ENCODE data around the gene EMD.
A peak's percentile ranks its signal among the peaks of the same experiment; 100 is the strongest.

The EMD gene

DNA sequence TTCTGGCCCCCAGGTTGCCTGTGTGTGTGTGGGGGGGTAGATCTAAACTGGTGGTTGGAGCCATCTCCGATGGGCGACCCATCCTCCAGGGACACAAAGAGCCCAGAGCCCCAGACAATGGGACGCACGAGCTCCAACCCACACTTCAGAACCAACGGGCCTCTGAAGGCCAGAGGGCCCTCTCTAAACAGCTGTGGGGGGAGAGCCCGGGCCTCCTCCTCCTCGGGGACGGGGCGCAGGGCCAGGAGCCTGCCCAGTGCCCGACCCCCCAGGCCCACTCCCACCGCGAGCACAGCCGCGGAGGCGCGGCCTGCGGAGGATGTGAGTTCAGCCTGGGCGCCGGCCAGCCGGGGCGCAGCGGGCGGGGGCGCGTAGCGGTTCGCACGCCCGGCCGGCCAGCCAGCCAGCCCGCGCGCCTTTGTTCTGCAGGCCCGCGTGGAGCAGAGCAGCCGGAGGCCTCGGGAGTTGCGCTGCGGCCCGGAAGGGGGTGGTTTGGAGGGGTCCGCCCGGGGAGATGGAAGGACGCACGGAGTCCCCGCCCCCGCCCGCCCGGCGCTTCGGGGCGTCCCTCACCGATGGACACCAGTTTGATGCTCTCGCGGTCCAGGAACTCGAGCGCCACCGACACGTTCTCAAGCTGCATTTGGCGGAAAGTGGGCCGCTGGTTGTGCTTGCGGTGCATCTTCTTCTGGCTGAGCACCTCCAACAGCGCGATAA lies 8.6 kb upstream of the EMD start:
- Histone ChIP-seq H2BK120ac (ENCODE audit: low read depth, low read length) (peak overlapping the region; percentile 79), H4K8ac (ENCODE audit: low read length) (peak overlapping the region; percentile 89), H3K14ac (ENCODE audit: low read length in 2 of 2) (peak overlapping the region in 1 of 2 experiments; percentile 75), H2BK15ac (ENCODE audit: low read depth, poor library complexity, severe bottlenecking) (peak overlapping the region; percentile 67), H2BK5ac (ENCODE audit: low read depth, low read length, poor library complexity, severe bottlenecking) (peak overlapping the region; percentile 82), H3K79me1 (replicated peaks; ENCODE audit: low read length, poor library complexity, severe bottlenecking) (no peaks in the 10 kb centered on the region), H3K9me3 (ENCODE audit: control insufficient read depth, low read length) (no peaks in the 10 kb centered on the region), H3K27ac (ENCODE audit: low read length, poor library complexity, severe bottlenecking) (peak overlapping the region; percentile 100), H2AFZ (ENCODE audit: low read depth, low read length) (no peak overlapping the region), H3K9ac (ENCODE audit: low read length) (peak overlapping the region; percentile 98), H2BK12ac (ENCODE audit: low read length in 2 of 2) (peak overlapping the region in 1 of 2 experiments; percentile 42), H2AK5ac (ENCODE audit: low read length, severe bottlenecking) (no peak overlapping the region), H3K4ac (ENCODE audit: low read depth in 1 of 2, low read length in 2 of 2) (peak overlapping the region; percentile 97 to 98), H3K18ac (ENCODE audit: low read depth in 1 of 2, low read length in 2 of 2) (peak overlapping the region; percentile 92 to 98), H3K4me1 (ENCODE audit: control insufficient read depth, insufficient read depth, low read depth, low read length) (peaks cover 41% of the 10 kb centered on the region), H3K4me2 (ENCODE audit: low read length, poor library complexity, severe bottlenecking) (peak overlapping the region; percentile 89), H3K27me3 (ENCODE audit: control insufficient read depth in 1 of 2, insufficient read depth in 1 of 2, low read length in 2 of 2) (no peaks in the 10 kb centered on the region), H4K91ac (ENCODE audit: low read length) (peak overlapping the region; percentile 97), H3K23ac (ENCODE audit: low read length in 2 of 2) (peak overlapping the region in 1 of 2 experiments; percentile 59), H3K36me3 (ENCODE audit: control insufficient read depth in 1 of 2, insufficient read depth in 2 of 2, low read depth in 1 of 2, low read length in 2 of 2) (peaks cover 22 to 40% of the 10 kb centered on the region in 2 experiments), H3K4me3 (ENCODE audit: insufficient read depth in 1 of 2, low read depth in 1 of 2, low read length in 2 of 2) (peak overlapping the region; percentile 73 to 91)
- WGBS: 0% methylated on average over 14 of the region's 63 CpGs
- DNase-seq: no peak

DNA sequence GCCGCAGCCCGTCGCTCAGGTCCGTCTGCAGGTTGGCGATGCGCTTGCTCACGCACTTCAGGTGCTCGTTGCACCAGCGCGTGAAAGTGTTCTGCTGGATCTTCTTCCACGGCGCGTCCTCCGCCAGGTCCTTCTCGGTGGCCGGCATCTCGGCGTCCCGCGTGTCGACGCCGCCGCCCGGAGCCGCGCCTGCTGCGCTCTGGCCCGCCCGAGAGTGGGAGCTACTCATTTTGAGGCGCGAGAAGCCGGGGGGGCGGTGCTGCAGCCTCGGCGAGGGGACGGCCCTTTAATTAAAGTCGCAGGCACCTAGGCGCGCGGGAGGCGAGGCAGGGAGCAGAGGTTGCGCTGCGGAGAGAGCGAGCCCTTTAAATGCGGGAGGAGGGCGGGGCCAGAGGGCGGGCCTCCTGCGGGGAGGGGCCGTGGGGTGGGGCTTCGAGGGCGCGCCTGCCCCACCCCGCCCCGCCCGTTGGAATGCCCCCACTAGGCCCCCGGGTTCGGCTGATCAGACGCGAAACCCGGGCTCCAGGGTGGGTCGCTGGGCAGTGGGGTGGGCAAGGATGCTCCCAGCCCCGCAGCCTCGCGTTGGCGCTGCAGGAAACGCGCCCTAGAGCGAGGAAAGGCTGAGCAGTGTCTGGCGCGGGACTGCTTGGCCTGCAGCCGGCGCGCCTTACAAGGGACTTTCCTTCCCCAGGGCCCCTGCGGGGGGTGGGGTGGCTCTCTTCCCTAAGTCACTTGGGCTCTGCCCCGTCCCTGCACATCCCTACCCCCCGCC lies 7.9 kb upstream of the EMD start:
- peak; percentile 93 for DNase-seq
- H2AK5ac ChIP-seq (ENCODE audit: low read length, severe bottlenecking): no peak overlapping the region
- peak overlapping the region; percentile 54 for H4K8ac ChIP-seq (ENCODE audit: low read length)
- H2BK12ac ChIP-seq (ENCODE audit: low read length in 2 of 2): peak overlapping the region in 1 of 2 experiments; percentile 86
- peaks cover 35% of the 10 kb centered on the region for H3K4me1 ChIP-seq (ENCODE audit: control insufficient read depth, insufficient read depth, low read depth, low read length)
- H3K9me3 ChIP-seq (ENCODE audit: control insufficient read depth, low read length): no peaks in the 10 kb centered on the region
- H3K27ac ChIP-seq (ENCODE audit: low read length, poor library complexity, severe bottlenecking): peak overlapping the region; percentile 80
- peak overlapping the region; percentile 73 to 91 for H3K4me3 ChIP-seq (ENCODE audit: insufficient read depth in 1 of 2, low read depth in 1 of 2, low read length in 2 of 2)
- H3K18ac ChIP-seq (ENCODE audit: low read depth in 1 of 2, low read length in 2 of 2): peak overlapping the region; percentile 92 to 98
- peaks cover 15 to 33% of the 10 kb centered on the region in 2 experiments for H3K36me3 ChIP-seq (ENCODE audit: control insufficient read depth in 1 of 2, insufficient read depth in 2 of 2, low read depth in 1 of 2, low read length in 2 of 2)
- H3K9ac ChIP-seq (ENCODE audit: low read length): peak overlapping the region; percentile 98
- under 1% methylated on average over 40 of the region's 77 CpGs for WGBS
- H2BK5ac ChIP-seq (ENCODE audit: low read depth, low read length, poor library complexity, severe bottlenecking): peak overlapping the region; percentile 86
- H2BK120ac ChIP-seq (ENCODE audit: low read depth, low read length): peak overlapping the region; percentile 79
- H3K23ac ChIP-seq (ENCODE audit: low read length in 2 of 2): peak overlapping the region in 1 of 2 experiments; percentile 34
- no peaks in the 10 kb centered on the region for H3K27me3 ChIP-seq (ENCODE audit: control insufficient read depth in 1 of 2, insufficient read depth in 1 of 2, low read length in 2 of 2)
- H3K4ac ChIP-seq (ENCODE audit: low read depth in 1 of 2, low read length in 2 of 2): peak overlapping the region in 1 of 2 experiments; percentile 73
- H4K91ac ChIP-seq (ENCODE audit: low read length): peak overlapping the region; percentile 73
- peak overlapping the region in 1 of 2 experiments; percentile 53 for H3K14ac ChIP-seq (ENCODE audit: low read length in 2 of 2)
- no peaks in the 10 kb centered on the region for H3K79me1 ChIP-seq (replicated peaks; ENCODE audit: low read length, poor library complexity, severe bottlenecking)
- H2AFZ ChIP-seq (ENCODE audit: low read depth, low read length): no peak overlapping the region
- peak overlapping the region; percentile 67 for H2BK15ac ChIP-seq (ENCODE audit: low read depth, poor library complexity, severe bottlenecking)
- H3K4me2 ChIP-seq (ENCODE audit: low read length, poor library complexity, severe bottlenecking): peak overlapping the region; percentile 53

DNA sequence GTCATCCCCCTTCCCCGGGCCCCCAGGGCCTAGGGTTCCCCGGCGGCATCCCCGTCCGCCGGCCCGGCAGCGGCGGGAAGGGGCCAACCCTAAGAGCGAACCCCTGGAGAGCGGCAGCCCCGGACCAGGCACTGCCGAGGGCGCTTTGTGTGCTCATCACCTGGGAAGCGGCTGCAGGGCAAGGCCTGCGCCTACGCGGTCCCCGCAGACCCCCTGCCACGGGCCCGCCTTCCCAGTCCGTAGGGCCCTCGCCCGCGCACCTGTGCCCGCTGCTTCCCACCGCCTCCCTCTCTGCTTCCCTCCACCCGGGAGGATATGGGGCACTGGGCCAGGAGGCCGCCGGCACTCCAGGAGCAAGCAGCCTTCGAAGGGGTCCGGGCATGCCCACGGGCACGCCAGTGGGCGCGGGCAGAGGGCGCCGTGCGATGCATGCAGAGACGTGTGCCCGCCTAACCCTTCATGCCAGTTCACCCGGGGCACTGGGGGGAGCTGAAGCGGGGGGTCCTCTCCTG lies 7.2 kb upstream of the EMD start:
- peak overlapping the region; percentile 75 to 76 for H3K18ac ChIP-seq (ENCODE audit: low read depth in 1 of 2, low read length in 2 of 2)
- peak overlapping the region; percentile 68 for H4K91ac ChIP-seq (ENCODE audit: low read length)
- peak overlapping the region; percentile 36 for H3K9ac ChIP-seq (ENCODE audit: low read length)
- peak overlapping the region; percentile 53 for H3K4me2 ChIP-seq (ENCODE audit: low read length, poor library complexity, severe bottlenecking)
- no peaks in the 10 kb centered on the region for H3K27me3 ChIP-seq (ENCODE audit: control insufficient read depth in 1 of 2, insufficient read depth in 1 of 2, low read length in 2 of 2)
- H3K4me1 ChIP-seq (ENCODE audit: control insufficient read depth, insufficient read depth, low read depth, low read length): peaks cover 29% of the 10 kb centered on the region
- no peak for DNase-seq
- no peak overlapping the region for H2AK5ac ChIP-seq (ENCODE audit: low read length, severe bottlenecking)
- peak overlapping the region; percentile 86 for H2BK5ac ChIP-seq (ENCODE audit: low read depth, low read length, poor library complexity, severe bottlenecking)
- peak overlapping the region; percentile 49 to 51 for H3K4ac ChIP-seq (ENCODE audit: low read depth in 1 of 2, low read length in 2 of 2)
- peak overlapping the region; percentile 67 for H2BK15ac ChIP-seq (ENCODE audit: low read depth, poor library complexity, severe bottlenecking)
- H3K14ac ChIP-seq (ENCODE audit: low read length in 2 of 2): peak overlapping the region in 1 of 2 experiments; percentile 68
- peak overlapping the region; percentile 79 for H2BK120ac ChIP-seq (ENCODE audit: low read depth, low read length)
- H3K9me3 ChIP-seq (ENCODE audit: control insufficient read depth, low read length): no peaks in the 10 kb centered on the region
- H3K4me3 ChIP-seq (ENCODE audit: insufficient read depth in 1 of 2, low read depth in 1 of 2, low read length in 2 of 2): peak overlapping the region; percentile 55 to 67
- H2AFZ ChIP-seq (ENCODE audit: low read depth, low read length): no peak overlapping the region
- peak overlapping the region in 1 of 2 experiments; percentile 24 for H2BK12ac ChIP-seq (ENCODE audit: low read length in 2 of 2)
- WGBS: 31% methylated on average over 17 of the region's 43 CpGs
- no peak overlapping the region for H4K8ac ChIP-seq (ENCODE audit: low read length)
- peaks cover 8 to 26% of the 10 kb centered on the region in 2 experiments for H3K36me3 ChIP-seq (ENCODE audit: control insufficient read depth in 1 of 2, insufficient read depth in 2 of 2, low read depth in 1 of 2, low read length in 2 of 2)
- H3K27ac ChIP-seq (ENCODE audit: low read length, poor library complexity, severe bottlenecking): peak overlapping the region; percentile 88
- no peak overlapping the region for H3K23ac ChIP-seq (ENCODE audit: low read length in 2 of 2)
- peaks cover under 1% of the 10 kb centered on the region for H3K79me1 ChIP-seq (replicated peaks; ENCODE audit: low read length, poor library complexity, severe bottlenecking)

All from mesenchymal stem cell (in vitro differentiated cells and primary cell).